GM21367 (cell line): ENCODE measurements around the gene PCBP4.

Experiments used
- ATAC-seq: cut with Tn5 transposase; IDR thresholded peaks from one replicate; pipeline ENCODE4 v1.9.1; 2021; ENCODE audit not compliant: unreplicated experiment

Gene PCBP4

GRCh38 chr3:51974277-51974962 is 7.2 kb upstream of the PCBP4 start:
- ATAC-seq = no peak

GRCh38 chr3:51971350-51971749 is 4.1 kb upstream of the PCBP4 start:
- no peak for ATAC-seq

- ATAC-seq = no peak
Observed at GRCh38 chr3:51970606-51971300, 3.5 kb upstream of the PCBP4 start.

- no peak for ATAC-seq
Observed at GRCh38 chr3:51969841-51970240, 2.6 kb upstream of the PCBP4 start.

GRCh38 chr3:51968883-51969678 is 1.8 kb upstream of the PCBP4 start:
- no peak for ATAC-seq

- ATAC-seq = no peak
Observed at GRCh38 chr3:51968170-51968775, 1.0 kb upstream of the PCBP4 start.

GRCh38 chr3:51966922-51967383 is 301 bp downstream of the PCBP4 start:
- no peak for ATAC-seq

GRCh38 chr3:51966486-51966885 is 768 bp downstream of the PCBP4 start:
- no peak for ATAC-seq

GRCh38 chr3:51966016-51966415 is 1.2 kb downstream of the PCBP4 start:
- ATAC-seq = no peak

GRCh38 chr3:51964521-51964920 is 2.7 kb downstream of the PCBP4 start:
- no peak for ATAC-seq

GRCh38 chr3:51963951-51964451 is 3.3 kb downstream of the PCBP4 start:
- no peak for ATAC-seq

- no peak for ATAC-seq
Observed at GRCh38 chr3:51962854-51963530, 4.3 kb downstream of the PCBP4 start.

GRCh38 chr3:51961602-51962569 is 5.4 kb downstream of the PCBP4 start:
- ATAC-seq = no peak

- ATAC-seq = no peak
Observed at GRCh38 chr3:51961011-51961410, 6.2 kb downstream of the PCBP4 start.

GRCh38 chr3:51960386-51960785 is 6.9 kb downstream of the PCBP4 start:
- no peak for ATAC-seq

- no peak for ATAC-seq
Observed at GRCh38 chr3:51959651-51960050, 7.6 kb downstream of the PCBP4 start.

- no peak for ATAC-seq
Observed at GRCh38 chr3:51958603-51959521, 8.4 kb downstream of the PCBP4 start.

GRCh38 chr3:51957520-51958205 is 9.6 kb downstream of the PCBP4 start:
- no peak for ATAC-seq
